HG02642 (cell line): Measurements from ENCODE around the gene BCL2.

Source experiments
- ATAC-seq: cut with Tn5 transposase; IDR thresholded peaks from one replicate; pipeline ENCODE4 v1.9.1; 2021; ENCODE audit warnings: mild to moderate bottlenecking; ENCODE audit not compliant: unreplicated experiment, poor library complexity

Gene BCL2

DNA sequence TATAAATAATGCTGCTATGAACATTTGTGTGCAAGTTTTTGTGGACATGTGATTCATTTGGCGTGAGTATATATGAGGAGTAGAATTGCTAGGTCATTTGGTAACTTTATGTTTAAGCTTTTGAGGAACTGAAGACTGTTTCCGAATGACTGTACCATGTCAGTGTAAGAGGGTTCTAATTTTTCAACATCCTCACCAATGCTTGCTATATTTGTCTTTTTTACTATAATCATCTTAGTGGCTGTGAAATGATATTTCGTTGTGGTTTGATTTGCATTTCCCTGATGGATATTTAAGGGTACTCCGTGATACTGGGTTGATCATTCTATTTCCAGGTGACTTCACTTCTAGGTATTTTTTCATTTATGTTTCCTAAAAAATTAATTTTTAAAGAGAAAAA is 241.1 kb downstream of the BCL2 start:
- ATAC-seq, result peak; percentile 83

DNA sequence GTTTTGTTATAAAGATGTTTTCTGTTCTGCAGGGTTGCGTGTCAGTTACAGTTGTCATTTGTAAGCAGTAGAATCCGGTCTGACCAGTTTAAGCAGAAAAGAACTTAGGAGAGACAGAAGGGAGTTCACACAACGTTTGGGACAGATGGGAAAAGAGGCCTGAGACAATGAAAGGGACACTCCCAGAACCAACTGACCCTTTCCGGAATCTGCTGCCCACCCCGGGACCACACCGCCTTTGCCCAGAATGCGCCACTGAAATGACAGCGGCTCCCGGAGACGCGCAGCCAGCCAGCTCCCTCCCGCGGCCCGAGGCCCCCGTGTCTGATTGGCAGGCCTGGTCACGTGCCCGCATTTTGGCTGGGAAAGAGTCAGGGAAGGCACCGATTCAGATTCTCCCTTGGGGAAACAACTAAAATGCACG is 244.6 kb downstream of the BCL2 start:
- ATAC-seq, result peak; percentile 53

DNA sequence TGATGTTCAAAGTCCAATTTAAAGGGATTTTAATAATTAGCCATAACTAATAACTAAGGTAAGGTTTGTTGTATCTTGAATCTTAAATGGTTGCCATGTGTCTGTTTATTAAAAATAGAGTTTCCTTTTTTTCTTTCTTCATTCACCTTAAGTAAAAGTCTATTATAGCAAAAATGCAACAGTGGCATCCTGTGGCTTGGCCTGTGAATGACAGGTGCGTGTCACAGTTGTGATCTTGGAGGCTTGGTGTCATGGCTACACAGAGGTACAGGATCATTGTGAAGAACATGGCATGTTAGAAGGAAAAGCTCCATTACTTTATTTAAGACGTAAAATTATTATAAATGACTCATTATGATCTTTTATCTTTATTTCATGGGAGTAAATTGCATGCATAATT is 246.1 kb downstream of the BCL2 start:
- ATAC-seq, result no peak
